HepG2 (cell line): ENCODE data around the gene FNDC3B. TPM values are rescaled to one million over a fixed set of nuclear protein-coding genes. Genes with fewer than 3 reads are reported as not detected.
A peak's percentile ranks its signal among the peaks of the same experiment; 100 is the strongest.

Source experiments
- ATAC-seq: fragments of 200-7000 bp; cut with Tn5 transposase; 3 replicates; pipeline ENCODE4 v1.9.1; 2020; ENCODE audit warnings: mild to moderate bottlenecking, moderate library complexity
- BruUV-seq: library from RNA; stranded (reverse); fragments of 400-500 nt; replicated peaks from 2 replicates; lab custom pipeline; 2021; lab: Mats Ljungman, UMichigan
- CTCF ChIA-PET: fragments of 300-600 bp; formaldehyde crosslinking; extraction: SDS; loops from one replicate; lab custom pipeline; 2021; ENCODE audit warnings: low total read pairs, inconsistent platforms, low intra/inter-chr PET ratio; lab: Yijun Ruan, JAX
- POLR2A ChIA-PET: fragments of 350-600 bp; sonication (Branson Sonifier 250); formaldehyde crosslinking; loops from one replicate; lab custom pipeline; 2020; ENCODE audit warnings: antibody characterized with exemption, inconsistent platforms; lab: Yijun Ruan, JAX
- DNase-seq: peaks from one replicate; pipeline ENCODE4 v3.0.0-alpha.2; 2015; ENCODE audit warnings: low spot score
- FAIRE-seq: peaks from 3 replicates; lab custom pipeline; 2011; peaks lifted over from hg19 to GRCh38; lab: Jason Lieb, UNC
- H2AFZ ChIP-seq: one replicate; pipeline ENCODE4 v1.6.1; 2011; ENCODE audit warnings: low read length, inconsistent platforms
- H3K27ac ChIP-seq: fragments of 300-600 bp; 3 replicates; pipeline ENCODE4 v1.8.0; 2011; ENCODE audit warnings: mixed run types, mild to moderate bottlenecking, mixed read lengths, low read length, inconsistent platforms; ENCODE audit not compliant: insufficient read depth; ENCODE audit errors: extremely low read length
- H3K27me3 ChIP-seq, 2 experiments: fragments of 200-600 bp in 1 of 2; 2 replicates in 1 of 2; 3 replicates in 1 of 2; pipeline versions ENCODE4 v1.6.0 to v1.8.0; 2011; ENCODE audit warnings: low read length in 2 of 2, mild to moderate bottlenecking in 2 of 2, moderate library complexity in 2 of 2, inconsistent platforms in 1 of 2; ENCODE audit not compliant: insufficient read depth in 2 of 2, control insufficient read depth in 1 of 2
- H3K36me3 ChIP-seq, 2 experiments: fragments of 200-600 bp in 1 of 2; replicated peaks in 1 of 2; 2 replicates in 1 of 2; 3 replicates in 1 of 2; pipeline versions ENCODE4 v1.5.1 to v1.8.0; 2011; ENCODE audit warnings: low read length in 2 of 2, inconsistent platforms in 1 of 2; ENCODE audit not compliant: insufficient read depth in 2 of 2, control insufficient read depth in 1 of 2
- H3K4me1 ChIP-seq: 2 replicates; pipeline ENCODE4 v1.5.1; 2012; ENCODE audit warnings: low read length, inconsistent platforms; ENCODE audit not compliant: insufficient read depth
- H3K4me2 ChIP-seq: 2 replicates; pipeline ENCODE4 v1.6.0; 2011; ENCODE audit warnings: low read depth, low read length, inconsistent platforms
- H3K4me3 ChIP-seq, 3 experiments: fragments of 200-600 bp in 1 of 3; sonication (generic), shearing (Covaris generic) in 1 of 3; replicated peaks in 1 of 3; 2 replicates each; pipeline ENCODE4 v1.5.1; 2011 to 2016; ENCODE audit warnings: low read length in 3 of 3, inconsistent platforms in 2 of 3, low read depth in 2 of 3, mild to moderate bottlenecking in 2 of 3, control low read depth in 1 of 3, mixed read lengths in 1 of 3; ENCODE audit not compliant: insufficient read depth in 1 of 3
- H3K79me2 ChIP-seq: one replicate; pipeline ENCODE4 v1.6.1; 2011; ENCODE audit warnings: low read length, inconsistent platforms; ENCODE audit not compliant: insufficient read depth
- H3K9ac ChIP-seq: 2 replicates; pipeline ENCODE4 v1.6.0; 2011; ENCODE audit warnings: mild to moderate bottlenecking, low read depth, low read length, inconsistent platforms; ENCODE audit not compliant: insufficient read depth
- H3K9me3 ChIP-seq: 2 replicates; pipeline ENCODE4 v1.5.1; 2012; ENCODE audit warnings: mild to moderate bottlenecking, low read length
- H4K20me1 ChIP-seq: 2 replicates; pipeline ENCODE4 v1.6.0; 2011; ENCODE audit warnings: inconsistent platforms, mild to moderate bottlenecking, low read length, moderate library complexity; ENCODE audit not compliant: insufficient read depth
- AKAP8 ChIP-seq: sonication (generic); formaldehyde crosslinking; IDR thresholded peaks from 2 replicates; pipeline ENCODE4 v1.5.1; 2020; ENCODE audit warnings: mild to moderate bottlenecking, missing genetic modification reagents
- FOXA1 ChIP-seq, 2 experiments: fragments of 450-650 bp in 1 of 2; sonication (generic) in 1 of 2; formaldehyde crosslinking in 1 of 2; IDR thresholded peaks; 2 replicates each; pipeline versions ENCODE4 v1.4.0 to v1.6.1; 2016 to 2020; ENCODE audit warnings: missing genetic modification reagents in 1 of 2
- FOXP4 ChIP-seq: sonication (generic); formaldehyde crosslinking; IDR thresholded peaks from 2 replicates; pipeline ENCODE4 v1.4.0; 2020; ENCODE audit warnings: missing genetic modification reagents
- GATAD2A ChIP-seq: IDR thresholded peaks from 2 replicates; pipeline ENCODE4 v1.6.1; 2016
- HOXA9 ChIP-seq: sonication (generic); formaldehyde crosslinking; IDR thresholded peaks from 2 replicates; pipeline ENCODE4 v1.8.1; 2022; ENCODE audit warnings: missing genetic modification reagents, mild to moderate bottlenecking, moderate library complexity, borderline replicate concordance
- JDP2 ChIP-seq: sonication (generic); formaldehyde crosslinking; IDR thresholded peaks from 2 replicates; pipeline ENCODE4 v1.8.1; 2022; ENCODE audit warnings: missing genetic modification reagents, borderline replicate concordance
- KLF6 ChIP-seq: IDR thresholded peaks from 2 replicates; pipeline ENCODE4 v1.8.0; 2016; ENCODE audit warnings: missing biosample characterization, missing genetic modification reagents
- NAIF1 ChIP-seq: sonication (generic); formaldehyde crosslinking; IDR thresholded peaks from 2 replicates; pipeline ENCODE4 v1.5.0; 2020; ENCODE audit warnings: mild to moderate bottlenecking, missing genetic modification reagents, borderline replicate concordance
- TGIF2 ChIP-seq: IDR thresholded peaks from 2 replicates; pipeline ENCODE4 v1.6.1; 2016; ENCODE audit warnings: control low read depth, missing compliant biosample characterization
- ZNF138 ChIP-seq: sonication (generic); formaldehyde crosslinking; IDR thresholded peaks from 2 replicates; pipeline ENCODE4 v1.5.0; 2020; ENCODE audit warnings: mild to moderate bottlenecking, low read depth, missing genetic modification reagents
- ZNF296 ChIP-seq: sonication (generic); formaldehyde crosslinking; conservative IDR thresholded peaks from 2 replicates; pipeline ENCODE4 v1.5.0; 2020; ENCODE audit warnings: mild to moderate bottlenecking, missing genetic modification reagents
- ZNF570 ChIP-seq: sonication (generic); formaldehyde crosslinking; IDR thresholded peaks from 2 replicates; pipeline ENCODE4 v1.4.0; 2020; ENCODE audit warnings: mild to moderate bottlenecking, missing genetic modification reagents, borderline replicate concordance
- ZNF607 ChIP-seq: sonication (generic); formaldehyde crosslinking; IDR thresholded peaks from 2 replicates; pipeline ENCODE4 v1.5.1; 2020; ENCODE audit warnings: missing genetic modification reagents, mild to moderate bottlenecking, borderline replicate concordance
- ZNF792 ChIP-seq: IDR thresholded peaks from 2 replicates; pipeline ENCODE4 v1.6.1; 2016
- WGBS: methylation state at CpG from one replicate; pipeline ENCODE4 v1.1.6; 2017; ENCODE audit warnings: low lambda C conversion rate; 5-methylcytosine and 5-hydroxymethylcytosine counted together
- in situ Hi-C: cut with HindIII; loops from 2 replicates; pipeline ENCODE4 v1.10.0; 2017; ENCODE audit warnings: low pct_unique_long_range_greater_than_20kb; ENCODE audit not compliant: extremely low pct_ligation_motif_present
- intact Hi-C: fragments of 100-400 bp; cut with micrococcal nuclease; formaldehyde crosslinking; loops from one replicate; pipeline ENCODE4 v1.10.0; 2022; ENCODE audit not compliant: unreplicated experiment
- polyA plus RNA-seq, 8 experiments: library from polyadenylated mRNA; depleted of rRNA in 3 of 8; stranded (reverse) in 7 of 8; unstranded in 1 of 8; fragments of >200 nt; fragmentation: Illumina TruSeq in 4 of 8; extraction: Trizol in 4 of 8; gene quantifications; 2 replicates each; pipeline versions ENCODE4 v1.2.1 to v1.2.3, GENCODE V29; 2011 to 2016; ENCODE audit warnings: low read depth in 4 of 8, missing spikeins in 1 of 8, mixed read lengths in 1 of 8; ENCODE audit not compliant: insufficient read depth in 1 of 8
- total RNA-seq, 5 experiments: library from RNA; depleted of rRNA; stranded (reverse); fragments of >200 nt; fragmentation: Illumina TruSeq; extraction: Trizol; gene quantifications; 2 replicates each; pipeline ENCODE4 v1.2.3, GENCODE V29; 2016; ENCODE audit warnings: low read depth in 1 of 5
- TF ChIP-seq, protein P1 (sequence below): sonication (generic); formaldehyde crosslinking; IDR thresholded peaks from 2 replicates; pipeline ENCODE4 v1.5.0; 2020; ENCODE audit warnings: mild to moderate bottlenecking, missing genetic modification reagents

FNDC3B gene
- total and polyA plus RNA-seq, 2 of the 13 experiments (the other 11 are each of a cell fraction or from before 2014, with no cell fraction given) = 74.8 to 103 TPM

DNA sequence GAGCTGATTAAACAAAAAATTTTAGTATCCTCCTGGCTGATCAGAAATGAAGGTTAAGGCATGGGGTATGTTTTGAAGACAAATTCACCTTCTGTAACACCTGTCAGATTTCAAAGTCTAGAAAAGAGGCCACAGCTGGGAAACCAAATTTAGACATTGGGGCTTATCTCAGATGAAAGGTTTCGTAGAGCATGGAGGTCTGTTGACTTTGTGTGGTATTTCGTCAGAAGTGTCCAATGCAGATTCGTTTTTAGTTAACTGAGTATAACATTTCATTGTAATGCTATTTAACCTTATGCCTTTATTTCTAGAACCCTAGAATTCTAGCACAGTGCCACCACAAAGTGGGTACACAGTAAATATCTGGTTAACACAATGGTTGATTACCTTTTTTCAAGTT lies 61.7 kb downstream of the FNDC3B start:
- peaks cover 0 to 6% of the 10 kb centered on the region in 2 experiments; a peak in 2 of 5 replicates for H3K36me3 ChIP-seq
- CTCF ChIA-PET = no interaction called here
- H3K27ac ChIP-seq = peak overlapping the region; percentile 84
- peak overlapping the region; percentile 57 for H3K4me2 ChIP-seq
- H3K4me3 ChIP-seq = peak overlapping the region in 1 of 3 experiments; percentile 33; a peak in 1 of 6 replicates
- H3K9ac ChIP-seq = peak overlapping the region; percentile 18; the same call in 1 of the 2 replicates
- FAIRE-seq (peak; percentile 72), ATAC-seq (peak; percentile 15), DNase-seq (peak; percentile 81)
- H3K4me1 ChIP-seq = peaks cover 100% of the 10 kb centered on the region
- intact Hi-C loops = loop anchor here (1.0 kb wide), 1 partner anchor 39 kb away; no protein-coding TSS in a partner anchor
- in situ Hi-C loops = no loop called here
- H3K9me3 ChIP-seq = no peaks in the 10 kb centered on the region
- peaks cover 88% of the 10 kb centered on the region for H4K20me1 ChIP-seq
- H2AFZ ChIP-seq = no peak overlapping the region
- 2% methylated on average over 3 of the region's 3 CpGs for WGBS
- no peaks in the 10 kb centered on the region for H3K27me3 ChIP-seq
- H3K79me2 ChIP-seq = peaks cover 100% of the 10 kb centered on the region
- POLR2A ChIA-PET = interaction anchor here (0.7 to 5.0 kb wide), 5 partner anchors 35 to 278 kb away, joined by 4 to 37 read pairs (median 8); no protein-coding TSS in a partner anchor
- BruUV-seq = no TSS peak
- TF ChIP-seq, protein P1, sequence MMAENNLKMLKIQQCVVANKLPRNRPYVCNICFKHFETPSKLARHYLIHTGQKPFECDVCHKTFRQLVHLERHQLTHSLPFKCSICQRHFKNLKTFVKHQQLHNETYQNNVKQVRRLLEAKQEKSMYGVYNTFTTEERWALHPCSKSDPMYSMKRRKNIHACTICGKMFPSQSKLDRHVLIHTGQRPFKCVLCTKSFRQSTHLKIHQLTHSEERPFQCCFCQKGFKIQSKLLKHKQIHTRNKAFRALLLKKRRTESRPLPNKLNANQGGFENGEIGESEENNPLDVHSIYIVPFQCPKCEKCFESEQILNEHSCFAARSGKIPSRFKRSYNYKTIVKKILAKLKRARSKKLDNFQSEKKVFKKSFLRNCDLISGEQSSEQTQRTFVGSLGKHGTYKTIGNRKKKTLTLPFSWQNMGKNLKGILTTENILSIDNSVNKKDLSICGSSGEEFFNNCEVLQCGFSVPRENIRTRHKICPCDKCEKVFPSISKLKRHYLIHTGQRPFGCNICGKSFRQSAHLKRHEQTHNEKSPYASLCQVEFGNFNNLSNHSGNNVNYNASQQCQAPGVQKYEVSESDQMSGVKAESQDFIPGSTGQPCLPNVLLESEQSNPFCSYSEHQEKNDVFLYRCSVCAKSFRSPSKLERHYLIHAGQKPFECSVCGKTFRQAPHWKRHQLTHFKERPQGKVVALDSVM (CRISPR knock-in tag) = no peak
- TF ChIP-seq ZNF570 (CRISPR knock-in tag) (no peak), TGIF2 (CRISPR knock-in tag) (peak; percentile 91), NAIF1 (no peak), FOXP4 (CRISPR knock-in tag) (peak; percentile 90), ZNF607 (CRISPR knock-in tag) (no peak), ZNF792 (CRISPR knock-in tag) (no peak), ZNF296 (CRISPR knock-in tag) (no peak), JDP2 (CRISPR knock-in tag) (no peak), FOXA1 (IDR thresholded peaks at IDR 0.05) (no peak), FOXA1 (CRISPR knock-in tag; IDR thresholded peaks at IDR 0.05) (peak; percentile 90), AKAP8 (CRISPR knock-in tag) (no peak), ZNF138 (CRISPR knock-in tag) (no peak), HOXA9 (no peak), GATAD2A (CRISPR knock-in tag) (peak; percentile 92), KLF6 (CRISPR knock-in tag) (no peak)
